Kidney epithelial cell (primary cell): ENCODE data around the gene SF1. TPM values are rescaled to one million over a fixed set of nuclear protein-coding genes. Genes with fewer than 3 reads are reported as not detected.

ENCODE experiments used
- DNase-seq: peaks from one replicate; pipeline ENCODE4 v3.0.0-alpha.2; 2010; ENCODE audit warnings: low read depth
- H3K27me3 ChIP-seq: 2 replicates; pipeline ENCODE4 v1.6.0; 2011; ENCODE audit warnings: low read length; ENCODE audit not compliant: control insufficient read depth, insufficient read depth
- H3K36me3 ChIP-seq: 2 replicates; pipeline ENCODE4 v1.5.1; 2011; ENCODE audit warnings: low read length; ENCODE audit not compliant: control insufficient read depth, insufficient read depth
- H3K4me3 ChIP-seq: 2 replicates; pipeline ENCODE4 v1.5.1; 2011; ENCODE audit warnings: low read depth, mild to moderate bottlenecking, control low read depth, low read length
- CTCF ChIP-seq: IDR thresholded peaks from 2 replicates; pipeline ENCODE4 v1.5.1; 2011; ENCODE audit warnings: mild to moderate bottlenecking, moderate library complexity, low read length, control low read depth, inconsistent platforms; ENCODE audit not compliant: insufficient read depth, poor library complexity, severe bottlenecking
- total RNA-seq: library from RNA; depleted of rRNA; stranded (reverse); fragments of >200 nt; gene quantifications from 2 replicates; pipeline ENCODE4 v1.2.3, GENCODE V29; 2015

SF1 gene
- total RNA-seq, 1 donor from 2014 or later, result 216 TPM

GRCh38 chr11:64792482-64792881 is 14.1 kb upstream of the SF1 start:
- no peak overlapping the region for H3K4me3 ChIP-seq
- DNase-seq, result no peak
- H3K36me3 ChIP-seq, result no peaks in the 10 kb centered on the region
- TF ChIP-seq CTCF, result no peak
- H3K27me3 ChIP-seq, result no peaks in the 10 kb centered on the region

GRCh38 chr11:64791781-64792291 is 13.5 kb upstream of the SF1 start:
- no peak for DNase-seq
- Histone ChIP-seq H3K4me3 (no peak overlapping the region), H3K27me3 (no peaks in the 10 kb centered on the region), H3K36me3 (no peaks in the 10 kb centered on the region)
- no peak for TF ChIP-seq CTCF

- no peak for DNase-seq
- H3K36me3 ChIP-seq, result no peaks in the 10 kb centered on the region
These were observed 12.1 kb upstream of the SF1 start for GRCh38 chr11:64790205-64791095.

GRCh38 chr11:64789331-64790204 is 11.2 kb upstream of the SF1 start:
- TF ChIP-seq CTCF, result no peak
- Histone ChIP-seq H3K4me3 (no peak overlapping the region), H3K27me3 (no peaks in the 10 kb centered on the region), H3K36me3 (no peaks in the 10 kb centered on the region)
- no peak for DNase-seq

More at GRCh38 chr11:64790205-64791095, 12.1 kb upstream of the SF1 start:
- TF ChIP-seq CTCF, result no peak
- Histone ChIP-seq H3K4me3 (no peak overlapping the region), H3K27me3 (no peaks in the 10 kb centered on the region)

- DNase-seq, result no peak
- no peak for TF ChIP-seq CTCF
These were observed 10.2 kb upstream of the SF1 start for GRCh38 chr11:64788321-64789215.

More at GRCh38 chr11:64788321-64789215, 10.2 kb upstream of the SF1 start:
- no peaks in the 10 kb centered on the region for H3K36me3 ChIP-seq
- H3K27me3 ChIP-seq, result no peaks in the 10 kb centered on the region
- no peak overlapping the region for H3K4me3 ChIP-seq
